GM19455 (cell line): ENCODE data around the gene ABR.
A peak's percentile ranks its signal among the peaks of the same experiment; 100 is the strongest.
"Not testable (repeated sequence)": the region's sequence is repeated elsewhere in the genome, so short reads cannot be mapped to it uniquely, and the experiment has no call there.

Experiments used
- ATAC-seq: cut with Tn5 transposase; IDR thresholded peaks from one replicate; pipeline ENCODE4 v1.9.1; 2021; ENCODE audit not compliant: unreplicated experiment

Gene ABR

DNA sequence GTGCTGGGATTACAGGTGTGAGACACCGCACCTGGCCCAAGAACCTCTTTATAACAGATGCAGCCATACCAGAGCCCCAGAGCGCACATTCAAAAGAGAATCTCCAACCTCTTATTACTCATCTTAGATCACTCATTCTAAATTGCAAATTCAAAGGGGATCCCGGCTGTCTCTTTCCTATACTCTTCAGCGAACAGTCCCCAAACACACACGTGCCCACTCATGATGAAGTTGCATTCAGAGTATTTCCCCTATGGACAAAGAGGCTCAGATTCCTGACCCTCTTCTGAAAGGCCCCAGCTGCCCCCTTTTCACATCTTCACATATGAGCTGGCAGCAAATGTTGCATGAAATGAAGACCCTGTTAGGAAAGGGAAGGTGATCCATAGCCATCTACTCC is 22.5 kb upstream of the ABR start:
- ATAC-seq, result no peak

DNA sequence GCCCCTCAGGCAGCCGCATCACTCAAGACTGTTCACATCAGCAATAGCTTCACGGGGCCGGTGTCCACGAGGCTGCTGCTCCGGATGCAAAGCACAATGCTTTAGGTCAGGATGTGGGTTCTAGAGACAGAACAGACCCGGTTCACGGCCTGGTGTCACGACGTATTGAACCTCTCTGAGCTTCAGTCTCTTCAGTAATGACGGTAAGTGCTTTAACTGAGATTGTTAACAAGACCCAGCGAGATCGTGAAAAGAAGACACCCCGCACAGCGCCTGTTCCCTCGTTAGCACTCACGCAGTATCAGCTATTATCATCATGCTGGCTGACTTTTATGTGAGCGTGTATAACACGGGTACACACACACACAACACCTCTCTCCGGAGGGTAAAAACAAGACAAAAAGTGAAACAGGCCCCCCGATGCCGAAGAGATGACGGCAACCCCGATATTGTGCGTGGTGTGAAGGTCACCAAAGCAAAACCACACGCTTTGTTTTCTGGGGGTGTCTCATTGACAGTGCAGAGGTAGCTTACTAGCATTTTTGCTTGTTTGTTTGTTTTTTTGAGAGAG is 21.4 kb upstream of the ABR start:
- ATAC-seq, result no peak

- not testable (repeated sequence) for ATAC-seq
Measured at GRCh38 chr17:1199271-1199743, 19.5 kb upstream of the ABR start.

GRCh38 chr17:1197781-1198490 is 18.2 kb upstream of the ABR start:
- no peak for ATAC-seq

- no peak for ATAC-seq
Measured at GRCh38 chr17:1197379-1197778, 17.6 kb upstream of the ABR start.

DNA sequence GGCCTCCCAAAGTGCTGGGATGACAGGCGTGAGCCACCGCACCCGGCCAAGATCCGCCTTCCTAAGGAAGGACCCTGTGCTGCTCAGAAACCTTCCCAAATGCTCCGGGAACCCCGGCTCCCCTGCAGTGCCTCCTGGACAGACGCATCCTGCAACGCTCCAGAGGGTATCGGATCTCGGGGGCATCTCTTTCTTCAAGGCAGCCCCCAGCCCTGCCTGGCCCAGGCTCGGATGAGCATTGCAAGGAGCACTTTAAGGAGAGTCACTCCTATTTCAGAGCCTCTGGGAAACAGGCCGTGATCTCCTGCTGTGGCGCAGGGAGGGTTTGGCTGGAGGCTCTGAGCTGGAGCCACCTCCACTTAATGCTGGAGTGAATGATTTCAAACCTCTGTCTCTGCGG is 17.2 kb upstream of the ABR start:
- no peak for ATAC-seq

GRCh38 chr17:1192911-1193699 is 13.3 kb upstream of the ABR start:
- no peak for ATAC-seq

DNA sequence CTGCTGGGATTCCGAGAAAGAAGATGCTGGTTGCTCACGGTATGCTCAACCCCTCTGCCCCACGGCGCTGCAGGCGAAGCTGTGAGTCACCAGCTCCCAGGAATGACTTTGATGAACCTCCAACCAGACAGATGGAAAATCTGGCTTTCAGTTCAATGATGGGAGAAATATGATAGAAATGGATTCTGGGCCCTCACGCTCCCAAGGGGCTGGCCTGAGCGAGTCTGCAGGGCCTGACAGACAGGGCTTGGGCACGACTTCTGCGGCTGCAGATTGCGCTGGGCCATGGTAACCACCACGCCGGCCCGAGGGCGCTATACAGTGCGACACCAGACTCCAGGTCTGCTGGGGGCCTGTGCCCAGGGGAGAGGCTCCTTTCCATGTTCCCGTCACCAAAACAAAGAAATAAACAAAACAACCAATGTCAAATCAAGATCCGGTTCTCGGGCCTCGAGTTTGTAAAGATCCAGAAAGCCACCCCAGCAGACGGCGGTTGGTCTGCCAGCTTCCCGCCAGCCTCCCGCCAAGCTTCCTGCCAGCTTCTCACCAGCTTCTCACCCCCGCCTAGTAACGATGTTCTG is 11.1 kb upstream of the ABR start:
- no peak for ATAC-seq

DNA sequence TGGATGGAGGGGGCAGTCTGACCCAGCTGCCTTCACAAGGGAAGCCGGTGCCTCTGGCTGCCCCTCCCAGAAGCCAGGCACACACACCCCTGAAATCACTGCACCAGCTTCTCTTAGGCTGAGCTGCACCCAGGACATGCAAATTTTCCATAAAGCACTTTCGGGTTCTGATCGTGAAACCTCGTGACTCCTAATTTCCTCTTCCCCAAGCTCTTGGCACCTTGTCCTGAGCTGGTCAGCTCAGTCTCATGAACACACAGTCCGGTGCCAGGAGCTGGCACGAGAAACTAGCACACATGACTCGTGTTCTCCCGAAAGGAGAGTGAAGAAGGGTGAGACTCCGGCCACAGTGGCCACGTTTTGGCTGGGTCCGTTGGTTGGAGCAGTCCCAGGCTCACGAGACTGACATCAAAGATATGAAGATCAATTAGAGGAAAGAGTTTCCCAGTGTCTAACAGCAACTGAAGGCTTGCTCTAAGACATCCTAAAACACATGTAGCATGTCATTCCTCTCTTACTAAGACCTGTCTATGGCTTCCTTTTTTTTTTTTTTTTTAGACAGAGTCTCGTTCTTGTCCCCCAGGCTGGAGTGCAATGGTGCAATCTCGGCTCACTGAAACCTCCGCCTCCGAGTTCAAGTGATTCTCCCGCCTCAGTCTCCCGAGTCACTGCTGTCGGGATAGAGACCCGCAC is 9.2 kb upstream of the ABR start:
- no peak for ATAC-seq

DNA sequence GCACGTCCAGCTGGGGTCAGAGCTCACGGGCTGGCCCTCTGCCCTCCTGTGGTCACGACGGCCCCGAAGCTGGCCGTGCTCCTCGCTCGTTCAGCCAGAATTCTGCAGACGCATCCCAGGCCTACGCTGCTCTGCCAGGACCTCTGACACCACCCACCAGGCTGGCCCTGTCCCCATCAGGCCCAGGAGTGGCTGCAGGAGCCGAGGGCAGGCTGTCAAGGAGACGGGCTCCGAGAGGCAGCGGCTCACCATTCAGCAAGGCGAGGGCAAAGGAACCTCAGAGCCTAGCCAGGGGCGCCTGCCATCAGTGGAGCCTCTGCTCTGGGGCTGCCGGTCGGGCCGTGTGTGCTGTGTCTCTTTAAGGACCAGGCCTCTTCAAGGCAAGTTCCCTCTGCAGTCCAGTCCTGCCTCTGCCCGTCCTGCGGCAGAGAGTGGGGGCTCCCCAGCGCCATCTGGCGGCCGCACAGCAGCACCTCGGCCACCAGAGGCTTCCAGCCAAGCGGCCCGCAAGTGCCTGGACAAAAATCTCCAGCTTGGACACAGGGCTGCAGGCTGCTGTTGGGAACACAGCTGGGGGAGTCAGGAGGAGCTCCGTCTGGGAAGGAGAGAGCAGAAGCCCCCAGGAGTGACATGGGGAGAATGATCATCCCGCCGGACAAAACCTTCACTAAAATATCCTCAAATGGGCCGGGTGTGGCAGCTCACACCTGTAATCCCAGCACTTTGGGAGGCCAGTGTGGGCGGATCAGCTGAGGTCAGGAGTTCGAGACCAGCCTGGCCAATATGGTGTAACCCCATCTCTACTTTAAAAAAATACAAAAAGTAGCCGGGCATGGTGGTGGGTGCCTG is 7.4 kb upstream of the ABR start:
- ATAC-seq, result no peak

DNA sequence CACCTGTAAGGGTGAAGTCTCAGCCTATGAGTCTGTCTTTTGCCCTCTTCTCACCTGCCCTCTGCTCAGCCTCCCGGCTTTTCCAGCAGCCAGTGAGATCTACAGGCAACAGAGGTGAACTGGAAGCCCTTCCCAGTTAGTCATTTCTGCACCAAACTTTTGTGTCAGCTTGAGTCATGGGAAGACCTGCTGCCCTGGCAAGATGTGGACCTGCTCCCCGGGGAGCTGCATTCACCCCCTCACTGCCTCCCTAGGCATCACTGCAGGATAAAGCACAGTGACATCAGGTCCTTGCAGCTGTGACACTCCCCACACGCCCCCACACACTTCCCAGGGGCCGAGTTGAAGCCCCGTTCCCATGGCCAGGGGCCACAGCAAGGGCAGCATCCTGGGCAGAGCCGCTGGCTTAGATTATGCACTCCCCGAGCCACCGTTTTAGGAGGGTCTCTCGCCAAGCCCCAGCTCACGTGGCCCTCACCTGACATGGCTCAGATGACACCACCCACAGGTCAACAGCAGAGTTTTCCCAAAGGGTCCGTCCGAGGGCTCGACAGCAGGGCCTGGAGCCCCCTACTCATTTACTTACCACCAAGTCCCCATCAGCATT is 6.5 kb upstream of the ABR start:
- no peak for ATAC-seq

DNA sequence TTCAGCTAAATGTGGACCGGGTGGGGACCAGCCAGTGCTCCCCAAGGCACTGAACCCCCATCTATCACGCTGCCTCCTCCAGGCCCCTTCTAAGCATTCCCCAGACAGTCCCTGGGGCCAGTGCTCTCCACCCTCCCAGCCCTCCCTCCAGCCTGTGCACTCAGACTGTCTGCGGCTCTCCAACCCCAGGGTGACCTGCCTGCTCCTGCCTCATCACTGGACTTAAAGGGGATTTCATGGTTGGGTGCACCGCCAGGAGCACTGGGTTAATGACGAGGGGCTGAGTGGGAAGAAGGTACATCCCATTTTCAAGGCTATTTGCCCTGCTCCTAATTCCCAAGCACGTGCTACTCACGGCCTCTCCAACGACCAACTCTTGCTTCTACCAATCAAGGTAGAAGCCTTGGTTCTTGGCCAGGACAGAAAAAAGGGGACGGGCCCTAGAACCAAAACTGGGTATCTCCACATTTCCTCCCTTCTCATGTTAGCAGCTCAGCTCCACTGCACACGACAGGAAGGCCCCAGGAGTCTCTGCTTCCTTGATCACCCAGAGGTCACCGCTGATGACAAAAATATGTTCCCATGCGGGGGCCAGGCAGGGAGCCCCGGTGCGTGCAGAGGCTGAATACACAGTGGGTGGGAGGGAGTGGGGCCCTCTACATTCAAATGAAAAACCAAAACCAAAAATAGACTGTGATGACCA is 3.5 kb upstream of the ABR start:
- ATAC-seq, result peak; percentile 35

- ATAC-seq, result no peak
Measured at GRCh38 chr17:1182811-1183170, 3.0 kb upstream of the ABR start.

DNA sequence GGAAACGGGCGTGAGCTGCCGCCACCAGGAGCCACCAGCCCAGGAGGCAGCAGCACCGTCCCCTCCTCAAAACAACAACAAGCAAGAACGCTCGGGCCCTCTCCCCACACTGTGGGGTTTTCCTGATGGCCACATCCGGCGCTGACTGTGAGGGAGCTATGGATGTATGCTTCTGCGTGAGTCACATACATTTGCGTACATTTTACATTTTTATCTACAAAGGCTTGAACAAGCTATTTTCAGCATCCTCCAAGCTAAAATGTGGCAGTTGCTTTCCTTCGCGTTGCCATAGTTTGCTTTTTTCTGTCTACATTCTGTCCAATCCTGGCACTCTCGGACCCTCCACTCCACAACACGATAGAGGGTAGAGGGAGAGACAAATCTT is 2.0 kb upstream of the ABR start:
- ATAC-seq, result no peak

DNA sequence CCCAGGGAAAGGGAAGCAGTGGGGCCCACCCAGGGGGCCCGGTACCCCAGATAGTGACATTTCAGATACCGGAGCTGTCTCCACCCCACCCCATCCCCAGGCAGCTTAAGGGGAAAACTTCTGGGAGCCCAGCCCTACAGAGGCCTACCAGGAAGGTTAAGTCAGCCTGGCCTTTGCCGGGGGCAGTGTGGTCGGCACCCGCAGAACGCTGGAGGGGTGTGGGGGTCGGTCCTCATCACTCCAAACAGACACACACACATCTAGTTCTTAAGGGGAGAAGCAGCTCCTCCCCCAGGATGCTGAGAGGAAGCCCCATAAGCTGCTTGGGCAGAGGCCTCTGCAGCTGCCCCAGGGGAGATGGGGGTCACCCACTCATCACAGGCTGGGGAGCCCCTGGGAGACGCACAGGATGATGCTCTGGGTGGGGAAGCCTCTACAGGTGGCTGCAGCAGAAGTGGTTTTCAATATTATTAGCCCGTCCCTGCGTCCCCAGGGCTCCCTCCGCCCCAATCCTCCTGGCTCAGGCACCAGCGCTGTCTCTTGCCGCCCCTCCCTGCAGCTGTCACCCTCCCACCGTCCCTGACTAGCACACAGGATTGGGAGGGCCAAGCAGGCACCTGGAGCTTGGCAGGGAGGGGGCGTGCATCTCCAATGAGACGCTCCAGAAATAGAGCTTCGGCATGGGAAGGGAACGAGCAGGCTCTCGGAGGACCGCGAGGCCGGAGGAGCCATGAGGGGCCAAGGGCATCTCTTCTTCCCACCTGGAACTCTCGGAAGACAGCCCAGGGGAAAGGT is 1.4 kb upstream of the ABR start:
- no peak for ATAC-seq

GRCh38 chr17:1179112-1179817 is 516 bp downstream of the ABR start:
- no peak for ATAC-seq

DNA sequence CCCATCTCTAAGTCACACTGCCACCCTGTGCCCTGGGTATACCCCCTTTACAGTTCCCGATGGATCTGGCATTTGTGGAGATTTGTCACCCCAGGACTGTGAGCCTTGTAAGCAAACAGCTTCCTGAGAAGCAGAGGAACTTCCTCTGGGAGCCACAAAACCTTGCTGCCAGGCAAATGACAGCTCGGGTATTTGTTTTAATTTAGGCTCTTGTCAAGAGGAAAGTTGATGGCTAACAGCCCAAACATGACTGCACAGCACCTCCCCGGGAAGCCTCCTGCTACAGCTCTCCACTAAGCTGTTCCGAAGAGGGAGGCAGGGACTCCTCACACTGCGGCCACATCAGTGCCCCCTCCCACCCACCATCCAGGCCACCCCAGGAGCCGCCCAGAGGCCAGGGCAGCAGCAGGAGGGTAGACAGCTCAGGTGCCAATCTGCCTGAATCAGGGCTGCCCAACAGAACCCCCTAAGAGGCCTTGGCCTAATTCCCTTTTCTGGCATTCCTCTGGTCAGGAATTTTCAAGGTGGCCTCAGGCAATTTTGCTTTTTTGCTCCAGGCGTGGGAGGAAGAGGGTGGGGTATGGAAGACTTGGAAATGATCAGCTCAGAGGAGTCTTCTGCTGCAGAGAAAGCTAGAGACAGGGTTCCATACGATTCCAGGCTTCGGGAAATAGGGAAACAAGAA is 2.6 kb downstream of the ABR start:
- ATAC-seq, result no peak
